Measurements from ENCODE around the gene AGAP2. TPM values are rescaled to one million over a fixed set of nuclear protein-coding genes. Genes with fewer than 3 reads are reported as not detected.

Gene AGAP2
- total RNA-seq, 4 donors from 2014 or later = 0.49 to 2.8 (median 2.0) TPM

DNA sequence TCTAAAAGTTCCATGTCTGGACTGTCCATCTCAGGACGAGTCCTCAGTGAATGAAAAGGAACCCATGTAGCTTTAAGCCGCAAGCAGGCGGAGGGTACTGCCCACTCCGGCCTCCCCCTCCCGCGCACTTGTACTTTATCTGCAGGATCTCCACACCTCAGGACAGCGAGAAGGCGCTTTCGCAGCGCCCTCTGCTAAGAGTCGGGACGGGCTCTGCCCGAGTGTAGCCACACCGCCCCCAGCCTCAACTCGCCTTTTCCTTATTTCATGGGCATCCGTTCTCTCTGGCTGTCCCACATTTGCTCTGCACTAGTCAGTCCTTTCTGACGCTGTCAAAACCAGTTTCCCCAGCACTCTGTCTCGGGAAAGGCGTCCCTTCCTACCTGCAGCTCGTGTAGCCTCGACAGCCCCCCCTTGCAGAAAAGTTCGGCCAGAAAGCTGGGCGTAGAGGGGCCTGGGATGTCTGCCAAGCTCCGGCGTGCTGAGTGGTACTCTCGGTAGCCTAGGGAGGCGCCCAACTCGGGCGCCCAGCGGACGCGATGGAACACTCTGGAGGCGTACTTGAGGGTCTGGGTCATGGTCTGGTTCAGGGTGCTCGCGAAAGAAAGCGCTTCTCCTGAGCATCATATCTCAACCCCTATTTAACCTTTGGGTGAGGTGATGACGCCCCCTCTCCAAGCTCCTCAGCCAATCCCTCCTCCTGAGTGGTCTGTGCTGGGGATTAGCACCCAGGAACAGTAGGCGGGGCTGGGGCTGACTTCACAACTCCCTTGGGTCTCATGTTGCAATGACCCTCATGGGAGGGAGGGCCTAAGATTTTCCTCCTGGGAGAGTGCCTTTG, 28.1 kb upstream of the AGAP2 start, which contains the start of gene CYP27B1:
Gene CYP27B1 (minus strand): TSS at position 615 of the 841 bp plus-strand sequence. CDS start 37 bp downstream, at position 578.
- TF ChIP-seq, protein P1, sequence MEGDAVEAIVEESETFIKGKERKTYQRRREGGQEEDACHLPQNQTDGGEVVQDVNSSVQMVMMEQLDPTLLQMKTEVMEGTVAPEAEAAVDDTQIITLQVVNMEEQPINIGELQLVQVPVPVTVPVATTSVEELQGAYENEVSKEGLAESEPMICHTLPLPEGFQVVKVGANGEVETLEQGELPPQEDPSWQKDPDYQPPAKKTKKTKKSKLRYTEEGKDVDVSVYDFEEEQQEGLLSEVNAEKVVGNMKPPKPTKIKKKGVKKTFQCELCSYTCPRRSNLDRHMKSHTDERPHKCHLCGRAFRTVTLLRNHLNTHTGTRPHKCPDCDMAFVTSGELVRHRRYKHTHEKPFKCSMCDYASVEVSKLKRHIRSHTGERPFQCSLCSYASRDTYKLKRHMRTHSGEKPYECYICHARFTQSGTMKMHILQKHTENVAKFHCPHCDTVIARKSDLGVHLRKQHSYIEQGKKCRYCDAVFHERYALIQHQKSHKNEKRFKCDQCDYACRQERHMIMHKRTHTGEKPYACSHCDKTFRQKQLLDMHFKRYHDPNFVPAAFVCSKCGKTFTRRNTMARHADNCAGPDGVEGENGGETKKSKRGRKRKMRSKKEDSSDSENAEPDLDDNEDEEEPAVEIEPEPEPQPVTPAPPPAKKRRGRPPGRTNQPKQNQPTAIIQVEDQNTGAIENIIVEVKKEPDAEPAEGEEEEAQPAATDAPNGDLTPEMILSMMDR (IDR thresholded peaks at IDR 0.05; ENCODE audit: low read depth) = no peak

DNA sequence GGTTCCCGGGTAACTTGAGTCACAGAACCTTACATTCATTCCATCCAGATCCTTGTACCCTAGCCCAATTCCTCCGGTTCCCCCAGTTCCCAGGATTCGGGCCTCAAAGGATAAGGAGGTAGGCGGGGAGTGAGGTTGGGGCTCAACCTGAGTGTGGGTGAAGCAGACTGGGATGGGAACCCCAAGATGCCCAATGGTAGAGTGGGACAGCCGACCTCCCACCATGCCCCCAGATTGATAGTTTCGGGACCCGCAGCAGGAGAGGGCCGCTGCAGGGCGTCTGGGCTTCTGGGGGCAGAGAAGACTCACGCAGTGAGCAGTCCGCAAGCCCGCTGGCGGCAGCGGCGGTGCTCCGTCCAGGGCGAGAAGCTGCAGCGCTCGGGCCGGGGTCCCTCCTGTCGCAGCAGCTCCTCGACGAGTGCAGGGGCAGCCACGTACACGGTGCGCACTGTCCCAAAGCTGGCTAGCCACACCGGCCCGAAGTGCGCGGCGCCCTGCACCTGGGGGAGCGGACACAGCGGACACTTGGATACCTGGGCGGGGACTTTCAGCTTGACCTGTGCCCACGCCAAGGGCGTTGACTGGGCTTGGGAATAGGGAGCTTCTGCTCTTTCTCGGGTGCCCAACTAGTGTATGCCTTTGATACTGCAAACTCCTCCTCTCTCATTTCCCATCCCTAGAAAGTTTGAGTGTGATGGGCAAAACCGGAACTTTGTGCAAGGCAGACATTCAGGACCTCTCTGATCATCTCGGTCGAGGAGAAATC, 27.3 kb upstream of the AGAP2 start:
- TF ChIP-seq, protein P1 (IDR thresholded peaks at IDR 0.05; ENCODE audit: low read depth) = no peak

DNA sequence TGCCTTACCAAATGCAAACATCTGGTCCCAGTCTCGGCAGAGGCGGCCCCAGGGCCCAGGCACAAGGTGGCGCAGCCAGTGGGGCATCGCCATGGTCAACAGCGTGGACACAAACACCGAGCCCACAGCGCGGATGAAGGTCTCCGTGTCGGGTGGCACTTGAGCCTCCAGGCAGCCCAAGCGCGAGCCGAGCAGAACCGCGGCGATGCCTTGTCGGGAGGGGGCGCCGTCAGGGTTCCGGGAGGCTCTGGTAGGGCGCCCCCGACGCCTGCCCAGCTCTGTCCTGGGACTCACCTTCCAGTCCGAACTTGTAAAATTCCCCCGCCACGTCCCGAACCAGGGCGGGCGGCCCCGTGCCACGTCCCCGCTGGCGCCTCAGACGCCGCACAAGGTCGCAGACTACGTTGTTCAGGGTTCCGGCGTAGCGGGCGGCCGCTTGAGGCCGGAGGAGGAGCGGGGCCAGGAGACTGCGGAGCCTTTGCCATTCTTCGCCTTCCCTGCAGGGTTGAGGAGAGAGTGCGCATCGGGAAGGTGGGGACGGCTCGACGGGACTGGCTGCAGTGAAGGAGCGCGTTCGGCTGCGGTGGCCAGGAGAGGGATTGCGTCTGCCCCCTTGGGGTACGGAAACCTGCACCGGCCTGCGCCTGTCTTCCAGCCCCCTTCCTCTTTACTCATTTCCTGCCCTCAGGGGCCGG, 26.6 kb upstream of the AGAP2 start:
- TF ChIP-seq, protein P1 (IDR thresholded peaks at IDR 0.05; ENCODE audit: low read depth) = no peak

DNA sequence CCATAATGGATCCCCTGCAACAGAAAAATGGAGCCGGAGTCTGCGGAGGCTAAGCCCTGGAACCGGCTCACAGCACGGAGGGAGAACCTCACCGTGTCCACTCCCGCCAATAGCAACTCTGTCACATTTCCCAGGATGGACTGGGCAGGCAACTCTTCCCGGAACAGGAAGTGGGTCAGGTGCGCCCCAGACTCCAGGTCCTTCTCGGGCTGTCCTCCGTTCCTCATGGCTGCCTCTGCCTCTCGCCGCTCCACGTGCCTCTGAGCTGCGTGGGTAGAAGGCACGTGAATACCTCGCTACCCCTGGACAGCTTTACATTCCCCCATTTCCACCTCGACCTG, 26.1 kb upstream of the AGAP2 start:
- TF ChIP-seq, protein P1 (IDR thresholded peaks at IDR 0.05; ENCODE audit: low read depth) = no peak

DNA sequence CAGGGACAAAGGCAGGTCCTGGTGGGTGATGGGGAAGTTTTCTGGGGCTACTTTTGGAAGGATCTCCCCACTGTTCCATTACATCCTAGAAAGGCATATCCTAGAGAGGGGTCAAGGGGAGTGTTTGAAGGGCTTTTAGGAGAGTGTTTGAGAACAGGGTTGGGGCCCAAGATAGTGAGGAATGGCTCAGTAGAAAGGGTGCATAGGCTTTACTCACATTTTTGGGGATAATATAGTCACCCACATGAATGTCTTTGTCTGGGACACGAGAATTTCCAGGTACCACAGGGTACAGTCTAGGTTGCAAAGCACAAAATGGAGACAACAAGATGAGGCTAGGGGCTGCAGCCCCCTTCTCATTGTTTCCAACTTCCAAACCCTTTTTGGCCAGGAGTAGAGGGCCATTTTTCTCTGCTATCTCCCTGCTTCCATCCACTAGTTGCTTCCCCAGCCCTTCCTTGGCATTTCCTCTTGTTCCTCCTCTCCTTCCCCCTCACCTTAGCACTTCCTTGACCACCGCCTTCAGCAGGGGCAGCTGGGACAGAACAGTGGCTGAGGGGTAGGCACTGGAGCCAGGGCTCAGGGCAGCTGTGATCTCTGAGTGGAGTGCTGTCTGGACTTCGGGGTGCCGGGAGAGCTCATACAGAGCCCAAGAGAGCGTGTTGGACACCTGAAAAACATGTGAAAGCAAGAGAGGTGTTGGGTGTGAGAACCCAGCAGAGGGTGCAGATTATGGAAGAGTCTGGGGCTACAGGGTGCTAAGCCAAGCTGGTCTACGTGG, 25.5 kb upstream of the AGAP2 start:
- TF ChIP-seq, protein P1 (IDR thresholded peaks at IDR 0.05; ENCODE audit: low read depth) = no peak

DNA sequence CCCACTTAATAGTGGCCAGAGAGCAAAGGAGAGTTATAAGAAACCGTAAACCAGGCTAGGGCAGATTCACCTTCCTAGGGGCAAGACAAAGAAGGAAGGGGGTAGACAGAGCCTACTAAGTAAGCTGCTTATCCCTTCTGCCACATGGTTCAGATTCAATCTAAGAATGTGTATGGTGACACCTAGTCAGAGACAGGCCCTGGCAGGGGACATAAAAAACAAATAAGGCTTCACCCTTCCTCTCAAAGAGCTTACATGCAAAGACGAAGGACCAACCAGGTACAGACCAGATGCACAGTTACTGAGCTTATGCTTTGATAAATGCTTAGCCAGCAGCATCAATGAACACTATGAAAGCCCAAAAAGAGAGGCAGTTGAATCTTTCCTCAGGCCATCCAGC, 23.9 kb upstream of the AGAP2 start:
- TF ChIP-seq, protein P1 (IDR thresholded peaks at IDR 0.05; ENCODE audit: low read depth) = no peak
